GM03348 (cell line): Measurements from ENCODE around the gene KCNG3.
"Not testable (repeated sequence)": the region's sequence is repeated elsewhere in the genome, so short reads cannot be mapped to it uniquely, and the experiment has no call there.

ENCODE experiments used
- DNase-seq: peaks from one replicate; pipeline ENCODE4 v3.0.0; 2012; ENCODE audit warnings: low spot score

KCNG3 gene

GRCh38 chr2:42429352-42429751, 64.4 kb downstream of the KCNG3 start:
- no peak for DNase-seq

- no peak for DNase-seq
These were observed 68.1 kb downstream of the KCNG3 start for GRCh38 chr2:42425697-42426096.

DNA sequence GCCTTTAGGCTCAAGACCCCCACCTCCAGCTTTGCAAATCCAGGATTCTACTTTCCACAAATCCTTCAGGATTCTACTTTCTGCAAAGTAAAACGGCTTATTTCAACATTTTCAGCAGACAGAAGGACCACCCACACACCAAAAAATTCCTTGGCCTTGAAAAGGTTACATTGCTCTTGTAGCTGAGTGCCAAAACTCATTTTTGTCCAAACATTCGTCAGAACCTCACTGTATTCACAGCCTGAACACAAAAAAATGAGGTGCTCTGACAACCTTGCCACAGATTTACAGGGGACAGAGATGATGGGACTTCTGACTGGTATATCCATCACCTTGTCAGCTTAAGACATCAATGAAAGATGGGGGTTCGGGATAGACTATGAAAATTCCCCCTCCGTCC, 69.7 kb downstream of the KCNG3 start:
- peak; percentile 39 for DNase-seq

GRCh38 chr2:42421601-42422239, 72.1 kb downstream of the KCNG3 start:
- no peak for DNase-seq

DNA sequence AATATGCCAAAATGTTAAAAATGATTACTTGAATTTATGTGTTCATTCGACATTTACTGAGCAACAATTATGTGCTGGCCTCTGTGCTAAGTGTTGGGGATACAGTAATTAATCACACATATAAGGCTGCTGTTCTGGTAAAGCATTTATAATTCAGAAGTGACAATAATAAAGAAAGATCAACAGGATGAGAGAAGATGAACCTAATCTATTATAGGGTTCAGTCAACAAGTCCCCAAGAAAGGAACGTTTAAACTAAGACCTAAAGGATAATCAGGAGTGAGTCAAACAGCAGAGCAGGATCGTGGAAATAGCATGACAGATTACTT, 72.7 kb downstream of the KCNG3 start:
- no peak for DNase-seq

DNA sequence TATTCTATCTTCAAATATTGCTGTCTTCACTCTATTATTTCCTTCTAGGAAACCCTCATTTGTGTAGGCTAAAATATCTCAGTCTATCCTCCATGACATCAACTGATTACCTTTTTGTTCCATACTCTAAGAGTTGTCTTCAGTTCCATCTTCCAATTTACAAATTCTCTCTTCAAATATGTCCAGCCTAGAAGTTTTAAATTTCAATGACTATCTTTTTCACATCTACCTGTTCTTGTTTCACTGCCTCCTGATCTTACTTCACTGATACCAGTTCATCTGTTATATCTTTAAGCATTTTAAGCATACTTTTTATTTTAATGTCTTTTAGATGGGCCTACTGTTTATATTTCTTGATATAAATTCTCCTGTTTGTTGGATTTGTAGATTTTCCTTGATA, 79.1 kb downstream of the KCNG3 start:
- DNase-seq: no peak

- DNase-seq: no peak
These were observed 79.6 kb downstream of the KCNG3 start for GRCh38 chr2:42414158-42414557.

DNA sequence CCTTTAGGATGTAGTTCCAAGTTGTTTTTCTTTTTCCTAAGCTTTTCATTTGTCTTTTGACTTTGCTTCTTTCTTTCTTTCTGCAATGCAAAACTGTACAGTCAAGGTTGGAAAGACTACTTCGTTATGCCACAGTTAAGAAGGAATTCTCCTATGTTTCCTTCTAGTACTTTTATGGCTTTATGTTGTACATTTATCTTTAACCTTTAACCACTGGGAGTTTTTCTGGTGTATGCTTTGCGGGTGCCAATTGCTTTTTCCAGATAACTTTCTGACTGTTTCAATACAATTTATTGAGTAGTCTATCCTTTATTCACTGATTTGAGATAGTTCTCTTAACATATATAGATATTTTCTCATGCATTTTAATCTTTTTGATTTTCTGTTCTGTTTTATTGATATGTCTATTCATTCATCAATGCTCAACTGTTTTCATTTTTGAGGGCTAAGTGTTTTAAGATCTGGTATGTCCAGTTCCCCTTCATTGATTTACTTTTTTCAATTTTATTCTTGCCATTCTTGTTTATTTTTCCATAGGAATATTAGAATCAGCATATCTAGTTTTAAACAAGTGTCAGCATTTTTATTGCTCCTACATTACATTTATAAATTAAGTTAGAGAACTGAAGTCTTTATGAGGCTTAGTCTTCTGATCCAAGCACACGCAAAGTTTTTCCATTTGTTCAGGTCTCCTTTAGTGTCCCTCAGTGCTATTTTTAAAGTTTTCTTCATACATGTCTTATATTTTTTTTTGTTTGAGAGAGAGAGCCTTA, 82.9 kb downstream of the KCNG3 start:
- DNase-seq: no peak

DNA sequence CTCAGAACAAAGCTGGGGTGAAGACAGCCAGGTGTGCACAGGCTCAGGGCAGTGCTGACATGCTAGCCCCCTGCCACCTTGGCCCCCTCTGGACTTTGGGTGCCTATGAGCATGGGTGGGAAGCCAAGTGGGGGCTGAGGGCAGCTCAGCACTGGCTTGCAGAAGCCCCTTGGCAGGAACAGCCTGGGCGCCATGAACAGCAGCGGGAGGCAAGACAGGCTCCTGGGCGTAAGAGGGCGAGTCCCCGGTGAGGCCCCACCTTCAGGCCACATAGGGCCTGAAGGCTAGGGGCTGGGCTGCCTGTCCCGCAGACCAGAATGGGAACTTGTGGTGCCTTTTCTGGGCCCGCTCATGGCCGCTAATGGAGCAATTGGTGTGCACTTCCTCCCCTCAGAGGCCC, 85.8 kb downstream of the KCNG3 start:
- DNase-seq: no peak

GRCh38 chr2:42407476-42407875, 86.3 kb downstream of the KCNG3 start:
- DNase-seq: no peak

DNA sequence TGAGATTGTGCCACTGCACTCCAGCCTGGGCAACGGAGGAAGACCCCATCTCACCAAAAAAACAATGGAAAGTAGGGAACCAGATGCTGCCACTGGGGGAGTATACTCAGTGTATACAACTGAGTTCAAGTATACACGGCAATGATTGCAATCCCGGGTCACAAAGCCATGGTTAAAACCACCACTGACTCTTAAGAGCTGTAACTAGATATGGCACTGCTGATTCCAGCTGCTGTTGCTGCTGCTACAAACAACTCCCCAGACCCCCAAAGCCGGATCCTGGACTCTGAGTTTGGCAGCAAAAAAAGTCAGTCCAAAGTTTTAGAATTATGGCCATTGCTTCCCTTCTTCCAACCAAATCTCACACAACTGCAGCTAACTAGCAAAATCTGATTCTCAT, 89.1 kb downstream of the KCNG3 start:
- no peak for DNase-seq

- no peak for DNase-seq
These were observed 92.0 kb downstream of the KCNG3 start for GRCh38 chr2:42401773-42402172.

DNA sequence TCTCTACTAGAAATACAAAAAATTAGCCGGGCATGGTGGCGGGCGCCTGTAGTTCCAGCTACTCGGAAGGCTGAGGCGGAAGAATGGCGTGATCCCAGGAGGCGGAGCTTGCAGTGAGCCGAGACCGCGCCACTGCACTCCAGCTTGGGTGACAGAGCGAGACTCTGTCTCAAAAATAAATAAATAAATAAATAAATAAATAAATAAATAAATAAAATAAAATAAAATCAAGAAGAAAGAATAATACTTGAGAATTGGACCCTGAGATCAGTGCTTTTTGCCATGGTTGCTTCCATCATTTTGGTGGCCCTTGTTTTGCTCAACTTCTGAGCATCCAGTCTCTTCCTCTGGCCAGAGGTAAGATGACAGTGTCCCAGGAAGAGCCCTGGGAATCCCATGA, 95.7 kb downstream of the KCNG3 start:
- DNase-seq: not testable (repeated sequence)

DNA sequence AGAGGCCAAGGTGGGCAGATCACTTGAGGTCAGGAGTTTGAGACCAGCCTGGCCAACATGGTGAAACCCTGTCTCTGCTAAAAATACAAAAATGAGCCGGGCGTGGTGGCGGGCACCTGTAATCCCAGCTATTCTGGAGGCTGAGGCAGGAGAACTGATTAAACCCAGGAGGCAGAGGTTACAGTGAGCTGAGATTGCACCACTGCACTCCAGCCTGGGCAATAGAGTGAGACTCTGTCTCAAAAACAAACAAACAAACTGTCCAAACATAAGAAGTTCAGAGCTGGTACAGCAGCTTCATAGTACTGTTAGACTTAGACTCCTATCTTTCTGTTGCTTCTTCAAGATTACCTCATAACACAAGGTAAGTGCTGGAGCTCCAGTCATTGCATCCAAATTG, 100.5 kb downstream of the KCNG3 start:
- DNase-seq: not testable (repeated sequence)

GRCh38 chr2:42392191-42392590, 101.6 kb downstream of the KCNG3 start:
- DNase-seq: no peak
